Neural cell (in vitro differentiated cells): ENCODE measurements around the gene APBB2. TPM values are rescaled to one million over a fixed set of nuclear protein-coding genes. Genes with fewer than 3 reads are reported as not detected.

Source experiments
- H2AFZ ChIP-seq: fragments of 200-600, 300-800 bp; sonication (generic), shearing (Covaris generic); 2 replicates; pipeline ENCODE4 v1.6.0; 2014; ENCODE audit warnings: low read depth, mild to moderate bottlenecking, antibody characterized with exemption, low read length, moderate library complexity
- H3F3A ChIP-seq: fragments of 200-600 bp; shearing (Covaris generic); 2 replicates; pipeline ENCODE4 v1.6.1; 2016; ENCODE audit warnings: mild to moderate bottlenecking, moderate library complexity, mixed read lengths, antibody characterized with exemption, low read length; ENCODE audit not compliant: insufficient read depth, poor library complexity, severe bottlenecking
- H3K27ac ChIP-seq: fragments of 200-600, 300-800 bp; sonication (generic), shearing (Covaris generic); 2 replicates; pipeline ENCODE4 v1.5.1; 2014; ENCODE audit warnings: mild to moderate bottlenecking, low read length, moderate library complexity
- H3K27me3 ChIP-seq: fragments of 300-800, 200-600 bp; sonication (generic), shearing (Covaris generic); 2 replicates; pipeline ENCODE4 v1.6.0; 2014; ENCODE audit warnings: mild to moderate bottlenecking, low read depth, low read length, moderate library complexity; ENCODE audit not compliant: insufficient read depth
- H3K36me3 ChIP-seq: fragments of 300-800, 200-600 bp; sonication (generic), shearing (Covaris generic); 2 replicates; pipeline ENCODE4 v1.5.1; 2014; ENCODE audit warnings: mild to moderate bottlenecking, antibody characterized with exemption, low read length, moderate library complexity; ENCODE audit not compliant: insufficient read depth
- H3K4me2 ChIP-seq: fragments of 300-800, 200-600 bp; sonication (generic), shearing (Covaris generic); 2 replicates; pipeline ENCODE4 v1.6.0; 2014; ENCODE audit warnings: mild to moderate bottlenecking, low read length
- H3K4me3 ChIP-seq: fragments of 300-800, 200-600 bp; sonication (generic), shearing (Covaris generic); 2 replicates; pipeline ENCODE4 v1.5.1; 2014; ENCODE audit warnings: mild to moderate bottlenecking, low read length, moderate library complexity
- H3K79me2 ChIP-seq: fragments of 200-600 bp; shearing (Covaris generic); replicated peaks from 2 replicates; pipeline ENCODE4 v1.6.0; 2014; ENCODE audit warnings: mild to moderate bottlenecking, low read length, moderate library complexity; ENCODE audit not compliant: insufficient read depth
- H3K9ac ChIP-seq: fragments of 300-800, 200-600 bp; sonication (generic), shearing (Covaris generic); 2 replicates; pipeline ENCODE4 v1.6.1; 2016; ENCODE audit warnings: mild to moderate bottlenecking, low read length, mixed read lengths
- H3K9me2 ChIP-seq: fragments of 200-600 bp; shearing (Covaris generic); 2 replicates; pipeline ENCODE4 v1.6.1; 2016; ENCODE audit warnings: mild to moderate bottlenecking, low read length, mixed read lengths; ENCODE audit not compliant: insufficient read depth
- H3K9me3 ChIP-seq: fragments of 200-600, 300-800 bp; sonication (generic), shearing (Covaris generic); 2 replicates; pipeline ENCODE4 v1.6.1; 2016; ENCODE audit warnings: mild to moderate bottlenecking, mixed run types, low read length, moderate library complexity, mixed read lengths
- H4K20me1 ChIP-seq: fragments of 200-600 bp; shearing (Covaris generic); 2 replicates; pipeline ENCODE4 v1.6.1; 2016; ENCODE audit warnings: mild to moderate bottlenecking, mixed run types; ENCODE audit not compliant: insufficient read depth
- EP300 ChIP-seq: fragments of 450-650 bp; conservative IDR thresholded peaks from 2 replicates; pipeline ENCODE4 v1.6.1; 2014; ENCODE audit warnings: antibody characterized with exemption, mild to moderate bottlenecking, moderate library complexity; ENCODE audit not compliant: poor library complexity, severe bottlenecking
- EZH2 ChIP-seq: fragments of 200-600, 300-800 bp; shearing (Covaris generic), sonication (generic); IDR thresholded peaks from 2 replicates; pipeline ENCODE4 v1.6.1; 2014; ENCODE audit warnings: antibody characterized with exemption, low read length, borderline replicate concordance, mild to moderate bottlenecking; ENCODE audit not compliant: insufficient read depth, poor library complexity, severe bottlenecking
- MXI1 ChIP-seq: fragments of 450-650 bp; conservative IDR thresholded peaks from 2 replicates; pipeline ENCODE4 v1.6.1; 2014; ENCODE audit warnings: antibody characterized with exemption, mild to moderate bottlenecking; ENCODE audit not compliant: poor library complexity, severe bottlenecking
- POLR2AphosphoS5 ChIP-seq: IDR thresholded peaks from 2 replicates; pipeline ENCODE4 v1.6.1; 2012
- RAD21 ChIP-seq: fragments of 450-650 bp; conservative IDR thresholded peaks from 2 replicates; pipeline ENCODE4 v1.6.1; 2014; ENCODE audit warnings: antibody characterized with exemption, mild to moderate bottlenecking, moderate library complexity
- REST ChIP-seq: IDR thresholded peaks from 2 replicates; pipeline ENCODE4 v1.6.1; 2012; ENCODE audit warnings: borderline replicate concordance
- SMC3 ChIP-seq: fragments of 450-650 bp; conservative IDR thresholded peaks from 2 replicates; pipeline ENCODE4 v1.6.1; 2014; ENCODE audit warnings: antibody characterized with exemption, mild to moderate bottlenecking, moderate library complexity; ENCODE audit not compliant: poor library complexity
- TAF1 ChIP-seq: IDR thresholded peaks from 2 replicates; pipeline ENCODE4 v1.6.1; 2012; ENCODE audit warnings: low read depth
- polyA plus RNA-seq: library from polyadenylated mRNA; depleted of rRNA; stranded (reverse); fragments of >200 nt; gene quantifications from 2 replicates; pipeline ENCODE4 v1.2.3, GENCODE V29; 2014
- TF ChIP-seq, protein P1 (sequence below): fragments of 450-650 bp; IDR thresholded peaks from 2 replicates; pipeline ENCODE4 v1.5.1; 2014; ENCODE audit warnings: antibody characterized with exemption, mild to moderate bottlenecking, moderate library complexity; ENCODE audit not compliant: poor library complexity, severe bottlenecking

Gene APBB2
- polyA plus RNA-seq, 1 donor from 2014 or later: 41.9 TPM

DNA sequence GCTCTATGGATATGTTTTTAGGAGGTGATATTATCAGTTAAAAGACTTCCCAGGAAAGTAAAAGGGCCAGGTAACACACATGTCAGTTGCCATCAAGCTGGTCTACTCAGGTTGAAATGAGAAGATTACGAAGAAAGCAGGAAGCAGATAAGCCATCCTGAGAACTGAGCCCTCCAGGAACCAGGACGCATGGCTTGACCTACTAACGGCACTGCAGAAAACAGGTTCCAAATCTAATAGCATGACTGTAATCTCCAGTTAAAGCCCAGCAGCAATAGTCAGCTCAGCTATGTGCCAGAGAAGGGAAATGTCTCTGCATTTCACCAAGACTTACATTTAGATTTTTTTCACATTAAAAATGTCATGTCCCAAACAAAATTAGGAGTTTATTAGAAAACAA lies 77.9 kb downstream of the APBB2 start:
- H3K79me2 ChIP-seq: no peaks in the 10 kb centered on the region
- no peak for TF ChIP-seq REST
- TF ChIP-seq TAF1: no peak
- TF ChIP-seq EZH2: no peak
- TF ChIP-seq MXI1: no peak
- no peak for TF ChIP-seq SMC3
- no peak for TF ChIP-seq RAD21
- TF ChIP-seq, protein P1, sequence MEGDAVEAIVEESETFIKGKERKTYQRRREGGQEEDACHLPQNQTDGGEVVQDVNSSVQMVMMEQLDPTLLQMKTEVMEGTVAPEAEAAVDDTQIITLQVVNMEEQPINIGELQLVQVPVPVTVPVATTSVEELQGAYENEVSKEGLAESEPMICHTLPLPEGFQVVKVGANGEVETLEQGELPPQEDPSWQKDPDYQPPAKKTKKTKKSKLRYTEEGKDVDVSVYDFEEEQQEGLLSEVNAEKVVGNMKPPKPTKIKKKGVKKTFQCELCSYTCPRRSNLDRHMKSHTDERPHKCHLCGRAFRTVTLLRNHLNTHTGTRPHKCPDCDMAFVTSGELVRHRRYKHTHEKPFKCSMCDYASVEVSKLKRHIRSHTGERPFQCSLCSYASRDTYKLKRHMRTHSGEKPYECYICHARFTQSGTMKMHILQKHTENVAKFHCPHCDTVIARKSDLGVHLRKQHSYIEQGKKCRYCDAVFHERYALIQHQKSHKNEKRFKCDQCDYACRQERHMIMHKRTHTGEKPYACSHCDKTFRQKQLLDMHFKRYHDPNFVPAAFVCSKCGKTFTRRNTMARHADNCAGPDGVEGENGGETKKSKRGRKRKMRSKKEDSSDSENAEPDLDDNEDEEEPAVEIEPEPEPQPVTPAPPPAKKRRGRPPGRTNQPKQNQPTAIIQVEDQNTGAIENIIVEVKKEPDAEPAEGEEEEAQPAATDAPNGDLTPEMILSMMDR: no peak
- no peak for TF ChIP-seq POLR2AphosphoS5
- TF ChIP-seq EP300: no peak
- H3K9ac ChIP-seq: no peak overlapping the region
- no peaks in the 10 kb centered on the region for H3K9me3 ChIP-seq
- H2AFZ ChIP-seq: no peak overlapping the region
- no peaks in the 10 kb centered on the region for H3K27me3 ChIP-seq
- H3K4me3 ChIP-seq: no peak overlapping the region
- no peak overlapping the region for H3K4me2 ChIP-seq
- no peaks in the 10 kb centered on the region for H3F3A ChIP-seq
- H3K36me3 ChIP-seq: no peaks in the 10 kb centered on the region
- no peak overlapping the region for H3K27ac ChIP-seq
- H4K20me1 ChIP-seq: no peaks in the 10 kb centered on the region
- H3K9me2 ChIP-seq: no peaks in the 10 kb centered on the region

DNA sequence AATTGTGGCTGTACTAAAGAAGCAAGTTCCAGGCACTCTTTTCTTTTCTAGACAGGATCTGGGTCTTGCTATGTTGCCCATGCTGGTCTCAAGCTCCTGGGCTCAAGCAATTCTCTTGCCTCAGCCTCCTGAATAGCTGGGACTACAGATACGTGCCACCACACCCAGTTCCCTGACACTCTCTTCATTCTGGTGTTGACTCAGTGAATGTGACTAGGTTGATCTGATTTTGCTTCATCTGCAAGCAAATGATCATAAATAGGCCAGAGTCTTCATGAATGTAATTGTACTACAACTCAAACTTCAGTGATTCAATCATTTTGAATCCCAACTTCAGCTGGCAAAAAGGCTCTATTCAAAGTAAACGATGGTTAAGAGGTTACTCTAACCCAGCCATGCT lies 78.5 kb downstream of the APBB2 start:
- no peaks in the 10 kb centered on the region for H3K9me2 ChIP-seq
- no peaks in the 10 kb centered on the region for H3F3A ChIP-seq
- H2AFZ ChIP-seq: no peak overlapping the region
- no peaks in the 10 kb centered on the region for H3K9me3 ChIP-seq
- no peaks in the 10 kb centered on the region for H3K36me3 ChIP-seq
- no peaks in the 10 kb centered on the region for H3K79me2 ChIP-seq
- no peak overlapping the region for H3K4me3 ChIP-seq
- H3K9ac ChIP-seq: no peak overlapping the region
- H3K27ac ChIP-seq: no peak overlapping the region
- no peaks in the 10 kb centered on the region for H3K27me3 ChIP-seq
- H4K20me1 ChIP-seq: no peaks in the 10 kb centered on the region
- no peak for TF ChIP-seq EZH2
- TF ChIP-seq EP300: no peak
- TF ChIP-seq, protein P1: no peak
- TF ChIP-seq RAD21: no peak
- no peak for TF ChIP-seq TAF1
- no peak for TF ChIP-seq MXI1
- TF ChIP-seq POLR2AphosphoS5: no peak
- no peak for TF ChIP-seq SMC3
- no peak for TF ChIP-seq REST
- H3K4me2 ChIP-seq: no peak overlapping the region
